ENCODE measurements around the gene ZSWIM8.
"Not testable (repeated sequence)": the region's sequence is repeated elsewhere in the genome, so short reads cannot be mapped to it uniquely, and the experiment has no call there.

ZSWIM8 gene

GRCh38 chr10:73772281-73773151, 12.9 kb upstream of the ZSWIM8 start:
- DNase-seq, result peak; percentile 73

- DNase-seq, result peak; percentile 30
Observed at GRCh38 chr10:73773152-73773879, 12.1 kb upstream of the ZSWIM8 start.

GRCh38 chr10:73774637-73775036, 10.8 kb upstream of the ZSWIM8 start:
- peak; percentile 55 for DNase-seq

GRCh38 chr10:73779018-73779417, 6.4 kb upstream of the ZSWIM8 start:
- no peak for DNase-seq

GRCh38 chr10:73779539-73780197, 5.7 kb upstream of the ZSWIM8 start:
- no peak for DNase-seq

- no peak for DNase-seq
Observed at GRCh38 chr10:73780301-73780700, 5.1 kb upstream of the ZSWIM8 start.

GRCh38 chr10:73780966-73781365, 4.4 kb upstream of the ZSWIM8 start:
- no peak for DNase-seq

- no peak for DNase-seq
Observed at GRCh38 chr10:73781548-73781878, 3.9 kb upstream of the ZSWIM8 start.

- peak; percentile 86 for DNase-seq
Observed at GRCh38 chr10:73781879-73782748, 3.3 kb upstream of the ZSWIM8 start, which contains the start of gene CHCHD1. CHCHD1 (plus strand) TSS chr10:73782048; CDS start chr10:73782076, 28 bp downstream.

GRCh38 chr10:73782749-73783085, 2.7 kb upstream of the ZSWIM8 start:
- no peak for DNase-seq

- peak; percentile 41 for DNase-seq
Observed at GRCh38 chr10:73785721-73786511, 510 bp downstream of the ZSWIM8 start.

- DNase-seq, result peak; percentile 41
Observed at GRCh38 chr10:73786512-73786885, 1.1 kb downstream of the ZSWIM8 start.

- DNase-seq, result not testable (repeated sequence)
Observed at GRCh38 chr10:73787031-73787800, 1.8 kb downstream of the ZSWIM8 start.

GRCh38 chr10:73788864-73789658, 3.7 kb downstream of the ZSWIM8 start:
- no peak for DNase-seq

- no peak for DNase-seq
Observed at GRCh38 chr10:73789659-73790055, 4.3 kb downstream of the ZSWIM8 start.

- no peak for DNase-seq
Observed at GRCh38 chr10:73790886-73791625, 5.7 kb downstream of the ZSWIM8 start.

- no peak for DNase-seq
Observed at GRCh38 chr10:73791871-73792400, 6.5 kb downstream of the ZSWIM8 start.

- DNase-seq, result no peak
Observed at GRCh38 chr10:73793456-73793855, 8.1 kb downstream of the ZSWIM8 start.

GRCh38 chr10:73795491-73795890, 10.1 kb downstream of the ZSWIM8 start:
- not testable (repeated sequence) for DNase-seq

Measured in NCI-H82 (cell line).